NCI-H1092 (cell line): Measurements from ENCODE around the gene TSPAN18.

Experiments used
- DNase-seq: peaks from one replicate; lab custom pipeline; 2025; lab: John Stamatoyannopoulos, UW

The TSPAN18 gene

DNA sequence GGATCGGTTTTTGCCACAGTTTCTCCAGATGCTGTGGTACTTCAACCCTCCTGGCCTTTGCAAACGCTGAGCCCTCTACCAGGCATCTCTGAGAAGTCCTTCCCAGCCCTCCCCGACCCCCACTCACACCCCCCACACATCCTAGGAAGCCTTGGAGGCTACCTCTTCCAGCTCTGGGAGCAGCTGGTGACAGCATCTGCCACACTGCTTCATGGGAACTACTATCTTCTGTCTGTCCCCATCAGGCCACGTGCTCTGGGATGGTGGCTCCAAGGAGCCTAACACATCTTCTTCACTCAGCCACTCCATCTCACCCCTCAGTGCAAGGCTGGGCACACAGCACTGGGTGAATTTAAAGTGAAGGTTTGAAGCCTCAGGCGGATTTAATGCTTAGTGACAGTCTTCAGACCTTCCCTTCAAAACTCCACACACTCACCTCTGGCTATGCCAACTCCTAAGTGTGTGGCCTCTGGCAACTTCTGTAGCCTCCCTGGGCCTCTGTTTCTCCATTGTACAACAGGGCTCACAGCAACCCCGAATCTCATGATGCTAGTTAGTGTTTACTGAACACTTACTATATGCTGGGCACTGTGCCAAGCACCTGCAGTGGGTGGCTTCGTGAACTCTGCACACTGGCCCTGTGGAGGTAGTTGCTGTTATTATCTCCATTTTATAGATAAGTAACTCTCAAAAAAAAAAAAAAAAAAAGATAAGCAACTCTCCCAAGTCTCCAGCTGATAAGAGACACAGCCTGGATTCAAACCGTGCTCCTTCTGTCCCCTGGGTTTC lies 231.2 kb downstream of the TSPAN18 start:
- peak; percentile 26 for DNase-seq

DNA sequence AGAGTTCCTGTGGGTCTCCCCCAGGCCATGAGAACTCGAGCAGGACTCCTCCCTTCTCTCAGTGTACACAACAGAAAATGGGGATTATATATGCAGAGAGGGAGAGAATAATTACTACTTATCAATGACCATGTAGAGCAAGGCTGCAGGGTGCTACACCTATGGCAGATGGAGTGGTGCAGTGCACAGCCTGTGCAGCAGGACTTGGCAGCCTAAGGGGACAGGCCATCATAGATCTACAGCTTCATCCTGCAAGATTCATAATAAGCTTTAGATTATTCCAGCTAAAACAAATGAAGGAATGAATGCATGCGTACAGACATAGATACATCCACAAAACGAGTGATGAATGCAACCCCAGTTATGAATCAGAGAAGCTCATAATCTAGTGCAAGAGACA lies 232.3 kb downstream of the TSPAN18 start:
- DNase-seq = no peak

GRCh38 chr11:44960200-44960845 lies 233.6 kb downstream of the TSPAN18 start:
- DNase-seq = no peak

GRCh38 chr11:44962464-44962863 lies 235.7 kb downstream of the TSPAN18 start:
- DNase-seq = no peak

DNA sequence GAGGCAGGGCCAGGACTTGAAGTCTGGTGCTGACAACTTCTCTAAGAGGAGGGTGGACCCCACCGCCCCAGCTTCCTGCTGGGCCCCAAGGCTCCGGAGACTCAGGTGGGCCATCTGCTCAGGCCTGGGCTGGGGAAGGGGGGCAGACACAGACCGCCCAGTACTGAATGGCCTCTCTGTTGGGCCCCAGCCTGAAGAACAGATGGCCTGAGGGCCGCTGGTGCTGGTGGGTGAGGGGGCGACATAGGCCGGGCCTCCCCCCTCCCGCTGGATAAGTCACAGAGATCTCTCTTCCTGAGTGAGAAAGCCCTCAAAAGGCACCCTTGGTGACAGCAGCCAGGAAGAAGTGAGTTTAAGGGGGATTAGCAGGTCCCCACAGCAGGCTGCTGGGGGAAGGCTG lies 236.4 kb downstream of the TSPAN18 start:
- no peak for DNase-seq

GRCh38 chr11:44963948-44964347 lies 237.2 kb downstream of the TSPAN18 start:
- no peak for DNase-seq

GRCh38 chr11:44964526-44965209 lies 237.9 kb downstream of the TSPAN18 start:
- no peak for DNase-seq

DNA sequence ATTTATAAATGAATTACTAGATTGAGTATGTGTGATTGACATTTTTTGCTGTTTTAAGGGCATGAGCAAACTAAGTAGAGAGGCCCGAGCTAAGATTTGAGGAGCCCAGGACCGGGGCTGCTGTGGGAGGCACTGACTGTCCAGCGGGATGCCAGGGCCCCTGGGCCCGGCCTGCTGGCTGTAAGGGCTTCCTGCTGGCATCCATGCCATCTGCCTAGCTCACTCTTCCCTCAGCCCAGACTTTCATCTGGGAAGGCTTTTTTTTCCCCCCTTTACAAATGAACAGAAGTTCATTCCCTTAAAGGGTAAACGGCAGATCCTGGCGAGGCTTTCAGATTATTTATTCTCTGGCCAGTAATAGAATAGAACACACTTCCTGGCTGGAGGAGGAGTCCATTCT lies 239.9 kb downstream of the TSPAN18 start:
- DNase-seq = no peak

DNA sequence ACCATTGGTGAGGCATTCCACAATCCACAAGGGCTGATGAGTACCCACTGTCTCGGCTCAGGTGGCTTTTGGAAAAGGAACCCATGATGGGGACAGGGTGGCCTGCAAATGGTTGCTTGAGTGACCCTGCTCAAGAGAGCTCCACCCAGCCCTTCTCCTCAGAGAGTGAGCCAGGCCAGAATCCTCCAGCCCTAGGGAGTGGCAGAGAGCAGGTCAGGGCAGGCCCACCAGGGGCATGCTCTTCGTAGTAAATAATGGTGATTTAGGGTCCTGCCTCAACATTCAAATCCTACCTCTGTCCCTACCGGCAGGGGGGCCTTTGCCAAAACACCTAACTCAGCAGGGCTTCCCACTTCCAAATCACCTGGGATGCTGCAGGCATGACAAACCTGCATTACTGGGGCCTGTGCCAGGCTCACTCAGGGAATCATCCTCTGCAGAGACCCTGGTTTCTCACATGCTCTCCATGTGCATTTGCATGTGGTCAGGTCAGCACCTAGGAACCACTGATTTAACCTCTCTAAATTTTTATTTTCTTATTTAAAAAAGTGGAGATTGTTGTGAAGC lies 241.3 kb downstream of the TSPAN18 start:
- no peak for DNase-seq

DNA sequence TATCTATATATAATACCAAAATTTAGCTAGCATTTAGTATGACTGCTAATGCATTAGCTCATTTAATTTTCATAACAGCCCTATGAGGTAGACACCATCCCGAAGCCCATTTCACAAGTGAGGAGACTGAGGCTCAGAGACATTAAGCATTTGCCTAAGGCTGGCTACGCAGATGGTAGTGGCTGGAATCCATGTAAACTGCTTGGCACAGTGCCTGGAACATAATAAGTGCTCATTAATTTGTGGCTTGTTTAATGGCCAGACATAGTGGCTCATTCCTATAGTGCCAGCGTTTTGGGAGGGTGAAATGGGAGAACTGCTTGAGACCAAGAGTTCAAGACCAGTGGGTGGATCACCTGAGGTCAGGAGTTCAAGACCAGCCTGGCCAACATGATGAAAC lies 241.7 kb downstream of the TSPAN18 start:
- DNase-seq = no peak

DNA sequence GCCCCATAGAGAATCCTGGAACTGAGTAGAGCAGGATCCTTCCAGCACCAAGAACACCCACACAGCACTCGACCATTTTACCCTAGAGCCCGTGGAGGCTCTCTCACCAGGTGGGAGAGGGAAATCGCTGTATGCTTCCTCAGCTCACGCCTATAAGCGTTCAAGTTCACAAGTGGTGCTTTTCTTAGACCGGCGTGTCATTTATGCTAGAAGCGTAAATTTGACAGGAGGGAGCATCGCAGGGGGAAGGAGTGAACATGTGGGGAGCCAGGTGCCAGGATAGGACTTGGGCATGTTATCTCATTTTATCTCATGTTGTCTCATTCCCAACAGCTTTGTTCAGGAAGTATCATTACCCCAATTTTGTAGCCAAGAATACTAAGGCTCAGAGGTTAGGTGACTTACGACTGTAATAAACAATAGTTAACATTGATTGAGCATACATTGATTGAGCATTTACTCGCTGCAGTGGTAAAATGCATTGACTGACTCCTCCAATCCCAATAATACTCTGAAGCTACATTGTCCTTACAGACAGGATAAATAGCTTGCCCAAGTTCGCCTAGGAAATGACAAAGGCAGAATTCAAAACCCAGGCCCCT lies 243.0 kb downstream of the TSPAN18 start:
- no peak for DNase-seq

DNA sequence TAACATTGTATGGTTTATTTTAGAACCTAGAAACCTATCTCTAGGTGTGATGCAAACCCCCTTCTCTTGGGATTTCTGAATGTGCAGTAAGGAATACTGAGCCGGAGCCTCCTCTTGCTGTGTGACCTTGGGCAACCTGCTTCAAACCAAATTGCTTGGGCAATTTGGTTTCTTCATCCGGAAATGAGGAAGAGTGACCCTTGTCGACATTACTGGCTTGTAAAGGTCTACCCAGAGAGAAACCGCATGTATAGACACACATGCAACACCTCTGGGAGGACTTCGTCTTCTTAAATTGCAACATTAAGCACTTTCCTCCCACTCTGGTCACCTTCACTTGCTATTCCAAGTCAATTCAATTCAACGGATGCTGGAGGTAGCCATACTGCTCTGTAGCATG lies 243.5 kb downstream of the TSPAN18 start:
- DNase-seq = no peak

- DNase-seq = no peak
These were observed 244.4 kb downstream of the TSPAN18 start for GRCh38 chr11:44971185-44971584.

- DNase-seq = no peak
These were observed 246.1 kb downstream of the TSPAN18 start for GRCh38 chr11:44972746-44973435.

DNA sequence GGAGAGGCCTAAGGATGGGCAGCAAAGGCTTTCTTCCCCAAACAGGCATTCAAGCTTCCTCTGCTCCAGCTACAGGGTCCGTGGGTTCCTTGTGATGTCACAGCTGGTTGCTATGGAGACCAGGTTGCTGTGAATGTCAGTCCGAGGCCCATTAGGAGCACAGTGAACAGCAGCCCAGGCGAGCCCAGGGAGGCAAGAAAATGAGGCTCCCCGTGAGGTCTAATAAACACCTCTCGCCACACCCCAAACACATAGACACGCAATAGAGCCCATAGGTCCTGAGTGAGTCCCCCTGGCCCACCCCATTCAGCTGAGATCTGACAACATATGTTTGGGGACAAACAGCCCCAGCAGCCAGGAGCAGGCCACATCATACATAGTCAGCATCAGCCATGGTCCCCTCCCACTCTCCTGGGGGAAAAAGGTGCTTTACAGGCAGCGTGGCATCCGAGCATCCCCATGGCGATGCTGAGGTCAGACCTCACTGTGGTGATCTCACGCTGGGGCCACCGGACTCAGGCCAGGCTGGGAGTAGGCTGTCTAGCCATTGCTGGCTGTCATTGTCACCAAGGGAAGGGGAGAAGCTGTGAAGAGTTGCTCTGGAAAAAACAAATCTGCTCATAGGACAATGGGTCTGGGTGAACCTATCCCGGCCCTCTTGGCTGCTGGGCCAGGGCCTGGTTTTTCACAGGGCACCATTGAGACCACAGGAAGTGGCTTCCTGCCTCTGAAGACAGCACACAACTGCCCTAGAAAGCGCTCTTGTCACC lies 247.1 kb downstream of the TSPAN18 start:
- DNase-seq = no peak

- no peak for DNase-seq
These were observed 247.7 kb downstream of the TSPAN18 start for GRCh38 chr11:44974402-44975000.

DNA sequence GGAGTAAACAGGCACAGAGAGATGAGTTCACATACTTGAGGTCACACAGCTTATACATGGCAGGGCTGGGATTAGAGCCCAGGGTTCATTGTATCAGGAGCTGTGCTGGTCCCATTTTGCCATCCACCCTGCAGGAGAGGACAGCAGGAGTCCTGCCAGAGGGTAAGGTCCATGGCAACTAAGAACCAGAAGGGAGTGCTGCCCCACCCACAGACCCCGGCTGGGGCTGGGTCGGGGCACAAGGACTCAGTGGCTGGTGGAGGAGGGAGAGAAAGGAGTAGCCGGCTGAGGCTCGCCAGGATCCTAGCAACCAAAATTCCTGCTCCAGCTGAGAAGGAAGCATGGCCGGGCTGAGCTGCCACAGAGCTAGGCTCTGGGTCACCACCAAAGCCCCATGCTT lies 249.8 kb downstream of the TSPAN18 start:
- no peak for DNase-seq

GRCh38 chr11:44977493-44977984 lies 250.8 kb downstream of the TSPAN18 start:
- peak; percentile 33 for DNase-seq

GRCh38 chr11:44978274-44978960 lies 251.7 kb downstream of the TSPAN18 start:
- no peak for DNase-seq

DNA sequence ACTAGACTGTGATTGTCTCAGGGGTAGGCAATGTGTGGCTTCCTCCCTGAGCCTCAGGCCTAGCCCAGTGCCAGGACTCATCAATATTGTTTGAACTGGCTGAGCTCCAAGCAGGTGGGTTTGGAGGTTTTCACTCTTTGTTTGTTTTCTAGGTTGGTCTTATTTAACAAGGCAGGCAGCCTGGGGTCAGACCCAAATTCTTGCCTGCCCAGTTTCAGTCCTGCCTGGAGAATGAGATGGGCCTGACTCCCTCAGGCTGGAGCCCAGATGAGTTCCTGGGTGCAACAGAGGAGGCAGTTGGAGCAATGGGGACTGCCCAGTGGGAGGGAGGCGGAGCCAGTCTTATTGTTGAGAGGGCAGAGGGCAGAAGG lies 252.2 kb downstream of the TSPAN18 start:
- peak; percentile 96 for DNase-seq
